H4 (cell line): Measurements from ENCODE around the gene SAMD15. TPM values are rescaled to one million over a fixed set of nuclear protein-coding genes. Genes with fewer than 3 reads are reported as not detected.
"Not testable (repeated sequence)": the region's sequence is repeated elsewhere in the genome, so short reads cannot be mapped to it uniquely, and the experiment has no call there.

ENCODE experiments used
- DNase-seq: peaks from one replicate; pipeline ENCODE4 v3.0.0-alpha.2; 2015; ENCODE audit warnings: low spot score
- total RNA-seq: library from RNA; depleted of rRNA; stranded (reverse); fragments of >200 nt; shearing (Covaris generic); gene quantifications from 2 replicates; pipeline ENCODE4 v1.2.3, GENCODE V29; 2014

SAMD15 gene
- total RNA-seq, 1 experiment from 2014 or later = 3.6 TPM

DNA sequence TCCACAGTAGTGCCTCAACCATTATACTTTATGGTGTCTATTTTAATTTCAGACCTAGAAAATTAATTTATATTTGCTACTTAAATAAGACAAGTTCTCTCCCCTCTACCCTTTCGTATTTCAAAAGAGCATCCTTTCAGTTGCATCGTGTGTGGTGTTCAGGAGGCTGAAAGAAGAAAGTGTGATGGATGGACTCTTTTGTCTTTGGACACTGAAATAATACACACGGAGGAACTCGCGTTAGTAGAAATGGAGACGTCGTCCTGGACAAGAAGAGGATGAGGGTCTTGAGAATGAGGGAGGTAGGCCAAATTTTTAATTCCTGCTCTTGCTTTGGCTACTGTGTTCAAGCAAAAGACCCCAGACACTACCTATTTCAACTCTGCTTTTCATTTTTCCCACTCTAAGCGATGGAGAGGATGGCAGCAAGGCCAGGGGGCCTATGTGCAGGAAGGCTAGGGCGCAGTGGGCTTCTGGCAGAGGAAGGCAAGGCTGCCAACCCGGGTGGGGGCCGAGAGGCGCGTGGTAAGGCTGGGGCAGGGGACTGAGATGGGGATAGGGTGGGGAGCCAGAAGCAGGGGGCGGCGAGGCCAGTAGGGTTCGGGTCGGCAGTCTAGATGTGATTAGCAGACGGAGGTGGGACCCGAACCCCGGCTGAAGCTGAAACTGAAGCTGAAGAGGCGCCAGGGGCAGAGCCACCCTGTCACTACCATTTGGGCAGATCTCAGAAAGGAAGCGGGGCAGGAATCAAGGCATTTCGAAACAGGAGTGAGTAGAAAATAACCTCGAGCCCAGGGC is 1.0 kb upstream of the SAMD15 start:
- no peak for DNase-seq

DNA sequence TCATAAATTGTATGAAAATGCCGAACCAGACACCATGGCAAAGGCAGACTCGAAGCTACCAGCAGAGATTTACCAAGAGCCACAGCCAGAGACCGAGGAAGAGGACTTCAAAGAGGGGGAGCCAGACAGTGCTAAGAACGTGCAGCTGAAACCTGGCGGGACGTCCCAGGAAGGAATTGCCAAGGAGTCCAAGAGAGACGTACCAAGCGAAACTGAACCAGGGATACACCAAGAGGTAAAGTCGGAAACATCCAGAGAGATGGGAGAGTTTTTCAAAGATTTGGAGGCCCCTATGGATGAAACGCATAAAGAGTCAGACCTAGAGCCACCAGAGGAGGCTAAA is 294 bp downstream of the SAMD15 start:
- no peak for DNase-seq

DNA sequence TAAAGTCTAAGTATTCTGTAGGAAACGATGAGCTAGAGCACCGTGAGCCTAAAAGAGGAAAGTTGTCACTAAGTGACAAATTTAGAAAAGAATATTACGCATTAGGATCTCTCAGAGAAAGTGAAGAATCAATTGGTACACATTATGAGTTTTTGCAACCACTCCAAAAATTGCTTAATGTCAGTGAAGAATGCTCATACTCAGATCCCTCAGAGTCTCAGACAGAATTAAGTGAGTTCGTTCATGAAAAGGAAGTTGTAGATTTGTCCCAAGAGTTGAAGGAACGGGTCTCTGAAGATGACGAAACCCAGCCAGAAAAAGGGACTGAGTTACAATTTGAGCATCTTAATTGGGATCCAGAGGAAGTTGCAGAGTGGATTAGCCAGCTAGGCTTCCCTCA is 1.5 kb downstream of the SAMD15 start:
- no peak for DNase-seq

DNA sequence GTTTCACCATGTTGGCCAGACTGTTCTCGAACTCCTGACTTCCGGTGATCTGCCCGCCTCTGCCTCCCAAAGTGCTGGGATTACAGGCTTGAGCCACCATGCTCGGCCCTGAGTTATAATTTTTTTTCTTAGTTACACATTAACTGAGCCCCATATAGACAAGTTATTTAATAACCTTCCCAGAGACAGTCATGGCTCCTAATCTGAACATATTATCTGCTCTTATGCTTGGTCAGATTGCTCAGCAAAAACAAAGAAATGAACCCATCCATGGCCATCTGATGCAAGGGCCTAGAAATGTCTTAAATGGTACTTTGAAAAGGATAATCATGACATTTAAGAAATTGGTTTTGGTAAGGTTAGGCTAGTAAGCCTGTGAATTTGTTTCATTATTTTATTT is 13.0 kb downstream of the SAMD15 start:
- DNase-seq = no peak

DNA sequence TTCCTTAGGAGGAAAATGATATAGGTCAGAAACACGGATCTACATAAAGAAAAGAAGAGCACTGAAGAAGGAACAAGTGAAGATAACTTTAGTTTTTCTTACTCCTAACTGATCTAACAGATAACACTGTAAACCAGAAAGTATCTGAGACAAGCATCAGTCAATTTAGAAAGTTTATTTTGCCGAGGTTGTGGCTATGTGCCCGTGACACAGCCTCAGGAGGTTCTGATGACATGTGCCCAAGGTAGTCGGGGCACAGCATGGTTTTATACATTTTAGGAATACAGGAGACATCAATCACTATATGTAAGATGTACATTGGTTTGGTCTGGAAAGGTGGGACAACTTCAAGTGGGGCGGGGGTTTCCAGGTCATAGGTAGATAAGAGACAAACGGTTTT is 23.0 kb downstream of the SAMD15 start:
- no peak for DNase-seq

DNA sequence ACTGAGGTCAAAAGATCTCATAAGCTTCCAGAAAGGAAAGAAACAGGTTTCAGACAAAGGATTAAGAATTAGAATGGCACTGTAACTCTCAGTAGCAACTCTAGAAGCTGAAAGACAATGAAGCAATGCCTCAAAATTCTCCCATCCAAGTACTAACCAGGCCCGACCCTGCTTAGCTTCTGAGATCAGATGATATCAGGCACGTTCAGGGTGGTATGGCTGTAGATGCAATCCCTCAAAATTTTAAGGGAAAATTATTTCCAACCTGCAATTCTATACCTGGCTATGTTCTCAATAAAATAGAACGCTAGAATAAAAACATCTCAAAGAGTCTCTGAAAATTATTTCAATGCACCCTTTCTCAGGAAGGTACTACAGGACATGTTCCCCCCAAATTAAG is 26.6 kb downstream of the SAMD15 start:
- DNase-seq = no peak

DNA sequence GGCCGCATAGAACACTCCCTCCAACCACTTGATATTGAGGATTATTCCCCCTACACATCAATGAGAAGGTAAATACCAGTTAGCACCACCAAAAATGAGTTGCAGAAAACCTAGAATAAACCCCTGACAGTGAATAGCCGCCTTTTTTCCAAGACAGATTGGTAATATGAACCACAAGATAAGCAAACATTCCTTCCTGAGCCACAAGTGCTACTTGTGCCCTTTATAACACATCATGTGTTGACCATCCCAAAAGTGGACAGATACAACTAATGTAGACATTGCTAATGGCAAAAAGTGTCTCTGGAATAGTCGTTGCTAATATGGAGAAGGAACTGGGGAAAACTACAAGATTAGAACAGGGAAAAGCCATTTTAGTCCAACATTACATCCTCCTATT is 28.9 kb downstream of the SAMD15 start:
- no peak for DNase-seq

- peak; percentile 16 for DNase-seq
Observed at GRCh38 chr14:77406718-77407117, 29.5 kb downstream of the SAMD15 start.

DNA sequence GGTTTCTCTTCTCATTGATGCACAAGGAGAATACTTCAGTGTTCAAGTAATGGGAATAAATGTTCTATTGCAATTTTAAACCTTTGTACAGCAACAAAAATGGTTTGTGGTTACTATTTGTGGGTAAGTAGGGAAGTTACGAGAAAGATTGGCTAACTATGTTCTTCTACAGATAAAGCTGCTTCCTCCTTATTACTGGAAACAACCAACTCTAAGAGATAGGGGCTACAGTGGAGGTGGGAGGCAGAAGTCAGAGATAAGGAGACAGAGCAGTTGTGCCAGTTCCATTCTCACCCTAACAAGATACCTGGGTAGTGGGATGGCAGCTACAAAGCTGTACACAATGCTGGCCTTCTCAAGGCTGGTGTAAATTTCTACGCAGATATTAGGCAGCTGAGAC is 30.0 kb downstream of the SAMD15 start:
- no peak for DNase-seq

DNA sequence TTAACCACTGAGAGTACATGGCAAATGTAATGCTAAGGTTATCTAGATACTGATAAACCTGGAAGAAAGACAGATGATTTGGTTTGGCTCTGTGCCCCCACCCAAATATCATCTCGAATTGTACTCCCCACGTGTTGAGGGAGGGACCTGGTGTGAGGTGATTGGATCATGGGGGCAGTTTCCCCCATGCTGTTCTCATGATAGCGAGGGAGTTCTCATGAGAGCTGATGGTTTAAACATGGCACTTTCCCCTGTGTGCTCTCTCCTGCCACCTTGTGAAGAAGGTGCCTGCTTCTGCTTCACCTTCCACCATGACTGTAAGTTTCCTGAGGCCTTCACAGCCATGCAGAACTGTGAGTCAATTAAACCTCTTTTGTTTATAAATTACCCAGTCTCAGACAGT is 32.0 kb downstream of the SAMD15 start:
- peak; percentile 47 for DNase-seq

DNA sequence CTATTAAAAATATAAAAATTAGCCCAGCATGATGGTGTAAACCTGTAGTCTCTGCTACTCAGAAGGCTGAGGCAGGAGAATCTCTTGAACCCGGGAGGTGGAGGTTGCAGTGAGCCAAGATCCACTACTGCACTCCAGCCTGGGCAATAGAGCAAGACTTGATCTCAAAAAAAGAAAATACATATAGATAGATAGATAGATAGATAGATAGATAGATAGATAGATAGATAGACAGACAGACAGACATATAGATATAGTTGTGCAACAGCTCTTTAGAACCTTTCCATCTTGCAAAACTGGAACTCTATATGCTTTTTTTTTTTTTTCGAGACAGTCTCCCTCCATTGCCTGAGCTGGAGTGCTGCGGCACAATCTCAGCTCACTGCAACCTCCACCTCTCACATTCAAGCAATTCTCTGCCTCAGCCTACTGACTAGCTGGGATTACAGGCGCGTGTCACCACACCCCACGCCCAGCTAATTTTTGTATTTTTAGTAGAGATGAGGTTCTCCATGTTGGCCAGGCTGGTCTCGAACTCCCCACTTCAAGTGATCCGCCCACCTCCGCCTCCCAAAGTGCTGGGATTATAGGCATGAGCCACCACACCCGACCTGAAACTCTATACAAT is 38.3 kb downstream of the SAMD15 start:
- not testable (repeated sequence) for DNase-seq

DNA sequence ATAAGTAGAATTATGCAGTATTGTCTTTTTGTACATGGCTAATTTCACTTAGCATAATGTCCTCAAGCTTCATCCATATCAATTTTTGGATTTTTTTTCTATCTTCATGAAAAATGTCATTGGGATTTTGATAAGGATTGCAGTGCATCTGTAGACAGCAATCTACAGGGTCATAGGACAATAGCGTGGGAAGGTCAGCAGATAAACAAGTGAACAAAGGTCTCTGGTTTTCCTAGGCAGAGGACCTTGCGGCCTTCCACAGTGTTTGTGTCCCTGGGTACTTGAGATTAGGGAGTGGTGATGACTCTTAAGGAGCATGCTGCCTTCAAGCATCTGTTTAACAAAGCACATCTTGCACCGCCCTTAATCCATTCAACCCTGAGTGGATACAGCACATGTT is 38.9 kb downstream of the SAMD15 start:
- DNase-seq = not testable (repeated sequence)

DNA sequence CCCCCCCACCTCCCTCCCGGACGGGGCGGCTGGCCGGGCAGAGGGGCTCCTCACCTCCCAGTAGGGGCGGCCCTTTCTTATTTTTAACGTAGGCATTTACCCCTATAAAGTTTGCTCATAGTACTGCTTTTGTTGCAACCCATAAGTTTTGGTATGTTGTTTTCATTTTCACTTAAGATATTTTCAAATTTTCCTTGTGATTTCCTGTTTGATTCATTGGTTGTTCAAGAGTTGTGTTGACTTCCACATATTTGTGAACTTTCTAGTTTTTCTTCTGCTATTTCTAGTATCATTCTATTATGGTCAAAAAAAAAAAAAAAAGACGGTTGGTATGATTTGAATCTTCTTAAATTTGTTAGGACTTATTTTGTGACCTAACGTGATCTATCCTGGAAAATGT is 39.7 kb downstream of the SAMD15 start:
- no peak for DNase-seq

DNA sequence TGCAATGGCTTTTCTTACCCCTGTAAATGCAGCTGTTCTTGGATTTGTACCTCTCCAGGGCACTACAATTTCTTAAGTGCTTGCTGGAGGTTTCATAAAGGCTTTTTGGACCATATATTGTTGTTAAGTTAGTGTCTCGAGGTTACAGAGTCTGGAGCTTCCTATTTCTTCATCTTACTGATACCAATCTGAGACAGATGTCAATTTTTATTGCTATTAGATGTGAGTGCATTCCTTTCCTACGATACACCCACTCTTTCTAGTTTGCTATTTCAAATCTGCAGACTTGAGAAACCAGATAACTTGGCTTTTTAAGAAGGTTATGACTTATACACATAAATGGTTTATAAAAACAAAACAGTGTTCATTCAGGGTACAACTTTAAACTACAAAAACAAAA is 44.0 kb downstream of the SAMD15 start:
- no peak for DNase-seq

DNA sequence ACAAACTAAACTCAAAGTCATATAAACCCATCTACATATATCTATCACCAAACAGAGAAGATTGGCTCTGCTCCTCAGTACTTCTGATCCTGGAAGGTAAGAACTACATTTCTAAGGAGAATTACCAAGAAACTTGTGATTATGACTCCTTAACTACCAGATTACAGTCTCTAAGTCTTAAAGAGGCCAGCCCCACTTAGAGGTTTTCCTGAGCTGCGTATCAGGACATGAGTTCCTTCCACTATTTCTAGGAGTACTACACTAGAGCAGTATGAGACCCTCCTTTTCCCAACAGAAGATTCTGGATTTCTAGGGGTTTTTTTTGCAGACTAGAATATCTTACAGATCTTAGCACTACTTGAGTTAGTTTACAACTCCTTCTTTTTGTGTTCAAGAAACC is 46.2 kb downstream of the SAMD15 start, which contains the start of gene NOXRED1:
NOXRED1 (minus strand) TSS at position 101 of the 400 bp plus-strand sequence. CDS start 634 bp downstream, outside the sequence.
- no peak for DNase-seq

- no peak for DNase-seq
Observed at GRCh38 chr14:77424862-77425261, 47.7 kb downstream of the SAMD15 start.

DNA sequence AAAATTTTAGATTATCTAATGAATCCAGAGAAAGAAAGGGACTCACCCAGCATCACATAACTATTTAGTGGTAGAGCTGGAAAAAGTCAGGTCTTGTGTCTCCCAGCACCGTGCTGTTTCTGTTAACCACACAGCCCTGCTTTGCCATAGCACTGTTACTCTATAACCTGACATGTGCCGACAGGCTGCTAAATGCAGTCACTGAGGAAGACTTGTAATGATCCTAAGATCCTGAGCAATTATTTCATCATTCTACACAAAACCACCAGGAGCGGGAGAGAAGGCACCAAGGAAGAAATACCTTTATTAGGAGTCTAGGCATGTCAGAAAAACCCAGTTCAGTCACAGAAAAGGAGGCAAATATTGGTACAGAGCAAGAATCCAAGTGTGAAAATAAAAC is 49.2 kb downstream of the SAMD15 start:
- no peak for DNase-seq

- DNase-seq = no peak
Observed at GRCh38 chr14:77436042-77436441, 58.9 kb downstream of the SAMD15 start.

- no peak for DNase-seq
Observed at GRCh38 chr14:77438596-77438995, 61.4 kb downstream of the SAMD15 start.

DNA sequence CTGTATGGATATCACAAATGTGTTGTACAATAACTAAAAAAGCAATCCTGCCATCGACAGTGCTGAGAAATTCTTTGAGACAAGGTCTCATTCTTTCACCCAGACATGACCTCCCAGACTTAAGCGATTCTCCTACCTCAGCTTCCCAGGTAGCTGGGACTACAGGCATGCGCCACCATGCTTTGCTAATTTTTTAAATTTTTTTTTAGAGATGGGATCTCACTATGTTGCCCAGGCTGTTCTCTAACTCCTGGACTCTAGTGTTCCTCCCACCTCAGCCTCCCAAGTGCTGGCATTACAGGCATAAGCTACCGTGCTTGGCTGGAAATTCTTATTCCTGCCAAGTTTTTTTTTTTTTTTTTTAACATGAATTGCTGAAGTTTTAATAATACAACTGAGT is 62.7 kb downstream of the SAMD15 start:
- no peak for DNase-seq
